Parathyroid adenoma (tissue), 2 donors: ENCODE measurements around the gene NUP210L.

ENCODE experiments used
- H2AFZ ChIP-seq: fragments of 300-600 bp; sonication (generic); one replicate; pipeline ENCODE4 v1.7.0; 2017; ENCODE audit warnings: antibody characterized with exemption, mild to moderate bottlenecking
- H3K27ac ChIP-seq: fragments of 300-600 bp; sonication (generic); one replicate; pipeline ENCODE4 v1.7.0; 2017
- H3K27me3 ChIP-seq: fragments of 300-600 bp; sonication (generic); one replicate; pipeline ENCODE4 v1.7.0; 2017; ENCODE audit warnings: low read length; ENCODE audit not compliant: control insufficient read depth, insufficient read depth
- H3K36me3 ChIP-seq: fragments of 300-600 bp; sonication (generic); one replicate; pipeline ENCODE4 v1.7.0; 2017; ENCODE audit warnings: low read length; ENCODE audit not compliant: control insufficient read depth, insufficient read depth
- H3K4me1 ChIP-seq: fragments of 300-600 bp; sonication (generic); one replicate; pipeline ENCODE4 v1.7.0; 2017; ENCODE audit warnings: control low read depth
- H3K4me2 ChIP-seq: fragments of 300-600 bp; sonication (generic); one replicate; pipeline ENCODE4 v1.7.0; 2017; ENCODE audit warnings: low read length
- H3K4me3 ChIP-seq: fragments of 300-600 bp; sonication (generic); one replicate; pipeline ENCODE4 v1.7.0; 2017; ENCODE audit warnings: low read depth, low read length
- H3K79me2 ChIP-seq: fragments of 300-600 bp; sonication (generic); one replicate; pipeline ENCODE4 v1.7.0; 2017; ENCODE audit warnings: control low read depth
- H3K9ac ChIP-seq: fragments of 300-600 bp; sonication (generic); one replicate; pipeline ENCODE4 v1.7.0; 2017; ENCODE audit warnings: mild to moderate bottlenecking
- H3K9me3 ChIP-seq: fragments of 300-600 bp; sonication (generic); one replicate; pipeline ENCODE4 v1.7.0; 2017; ENCODE audit warnings: low read length; ENCODE audit not compliant: control insufficient read depth
- TF ChIP-seq, protein P1 (sequence below): fragments of 300-600 bp; sonication (generic); IDR thresholded peaks from one replicate; pipeline ENCODE4 v1.7.0; 2017; ENCODE audit warnings: antibody characterized with exemption, mild to moderate bottlenecking
- donor health status: primary hyperparathyroidism.

NUP210L gene

GRCh38 chr1:153967107-153967999, 187.5 kb downstream of the NUP210L start, which contains the start of gene CREB3L4:
Gene CREB3L4 (plus strand): TSS chr1:153967902. CDS start chr1:153968526, 624 bp downstream.
- Histone ChIP-seq H3K4me2 (peak within 1 kb of the TSS; percentile 82), H2AFZ (peak within 1 kb of the TSS; percentile 89), H3K27me3 (no peaks in the 10 kb centered on the region), H3K4me1 (peaks cover 11% of the 10 kb centered on the region), H3K27ac (peak within 1 kb of the TSS; percentile 88), H3K4me3 (peak within 1 kb of the TSS; percentile 80), H3K79me2 (peaks cover 3% of the 10 kb centered on the region), H3K9me3 (no peaks in the 10 kb centered on the region), H3K36me3 (no peaks in the 10 kb centered on the region), H3K9ac (no peak within 1 kb of the TSS)
- TF ChIP-seq, protein P1, sequence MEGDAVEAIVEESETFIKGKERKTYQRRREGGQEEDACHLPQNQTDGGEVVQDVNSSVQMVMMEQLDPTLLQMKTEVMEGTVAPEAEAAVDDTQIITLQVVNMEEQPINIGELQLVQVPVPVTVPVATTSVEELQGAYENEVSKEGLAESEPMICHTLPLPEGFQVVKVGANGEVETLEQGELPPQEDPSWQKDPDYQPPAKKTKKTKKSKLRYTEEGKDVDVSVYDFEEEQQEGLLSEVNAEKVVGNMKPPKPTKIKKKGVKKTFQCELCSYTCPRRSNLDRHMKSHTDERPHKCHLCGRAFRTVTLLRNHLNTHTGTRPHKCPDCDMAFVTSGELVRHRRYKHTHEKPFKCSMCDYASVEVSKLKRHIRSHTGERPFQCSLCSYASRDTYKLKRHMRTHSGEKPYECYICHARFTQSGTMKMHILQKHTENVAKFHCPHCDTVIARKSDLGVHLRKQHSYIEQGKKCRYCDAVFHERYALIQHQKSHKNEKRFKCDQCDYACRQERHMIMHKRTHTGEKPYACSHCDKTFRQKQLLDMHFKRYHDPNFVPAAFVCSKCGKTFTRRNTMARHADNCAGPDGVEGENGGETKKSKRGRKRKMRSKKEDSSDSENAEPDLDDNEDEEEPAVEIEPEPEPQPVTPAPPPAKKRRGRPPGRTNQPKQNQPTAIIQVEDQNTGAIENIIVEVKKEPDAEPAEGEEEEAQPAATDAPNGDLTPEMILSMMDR = peak; percentile 28

GRCh38 chr1:153963850-153964331, 191.0 kb downstream of the NUP210L start:
- Histone ChIP-seq H3K4me3 (peak overlapping the region; percentile 90), H3K27ac (peak overlapping the region; percentile 86), H3K9me3 (no peaks in the 10 kb centered on the region), H3K9ac (no peak overlapping the region), H3K27me3 (no peaks in the 10 kb centered on the region), H3K4me2 (peak overlapping the region; percentile 98), H2AFZ (peak overlapping the region; percentile 84), H3K4me1 (peaks cover 12% of the 10 kb centered on the region), H3K79me2 (peaks cover 3% of the 10 kb centered on the region), H3K36me3 (no peaks in the 10 kb centered on the region)
- TF ChIP-seq, protein P1 = no peak

- H3K79me2 ChIP-seq = peaks cover 3% of the 10 kb centered on the region
- H3K36me3 ChIP-seq = no peaks in the 10 kb centered on the region
- TF ChIP-seq, protein P1 = no peak
- peak within 1 kb of the TSS; percentile 90 for H3K4me3 ChIP-seq
- H2AFZ ChIP-seq = peak within 1 kb of the TSS; percentile 84
- H3K9ac ChIP-seq = peak within 1 kb of the TSS; percentile 72
- H3K9me3 ChIP-seq = no peaks in the 10 kb centered on the region
- peak within 1 kb of the TSS; percentile 86 for H3K27ac ChIP-seq
- peak within 1 kb of the TSS; percentile 98 for H3K4me2 ChIP-seq
- H3K4me1 ChIP-seq = peaks cover 9% of the 10 kb centered on the region
- H3K27me3 ChIP-seq = no peaks in the 10 kb centered on the region
Observed at GRCh38 chr1:153963030-153963849, 191.6 kb downstream of the NUP210L start, which contains the start of gene SLC39A1. Gene SLC39A1 (minus strand): TSS chr1:153963537. CDS start chr1:153962715, 822 bp downstream.

DNA sequence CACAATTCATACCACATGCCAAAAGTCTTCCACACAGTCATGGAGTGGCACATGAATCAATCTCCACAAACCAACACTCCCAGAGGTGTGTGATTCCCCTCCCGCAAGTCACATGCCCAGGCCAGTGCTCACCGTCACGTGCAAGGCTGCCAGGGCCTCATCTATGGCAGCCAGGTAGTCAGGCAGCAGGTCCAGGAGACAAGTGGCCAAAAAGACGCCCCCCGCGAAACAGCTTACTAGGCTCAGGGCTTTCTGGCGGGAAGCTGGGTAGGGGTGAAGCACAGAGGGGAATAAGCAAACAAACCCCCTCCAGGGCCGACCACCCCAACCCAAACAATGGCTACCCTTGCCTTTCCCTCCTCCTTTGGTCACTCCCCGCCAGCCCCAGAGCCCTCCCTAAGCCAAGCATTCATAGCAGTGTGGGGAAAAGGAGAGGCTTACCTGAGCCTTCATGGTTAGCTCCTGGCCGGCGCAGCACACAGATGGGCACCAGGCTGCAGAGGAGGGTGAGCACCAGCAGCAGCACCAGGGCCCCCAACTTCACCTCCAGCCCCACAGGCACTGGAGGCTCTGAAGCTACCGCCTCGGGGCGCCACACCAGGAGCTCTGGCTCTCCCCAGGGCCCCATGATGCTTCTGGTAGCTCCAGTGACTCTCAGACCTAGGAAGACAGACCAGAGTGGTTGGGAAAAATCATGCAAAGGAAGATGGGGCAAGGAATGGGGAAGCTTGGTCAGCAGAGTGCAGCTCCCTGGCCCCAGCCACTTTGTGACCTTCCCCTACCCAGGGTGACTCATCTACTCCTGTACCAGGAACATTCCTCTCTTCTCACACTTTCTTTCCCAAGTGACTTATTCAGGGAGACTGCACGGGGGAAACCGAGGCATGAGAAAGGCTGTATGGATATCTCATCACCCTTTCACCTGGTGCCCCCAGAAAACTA, 192.5 kb downstream of the NUP210L start:
- Histone ChIP-seq H3K9me3 (no peaks in the 10 kb centered on the region), H2AFZ (peak overlapping the region; percentile 84), H3K4me1 (peaks cover 10% of the 10 kb centered on the region), H3K27ac (peak overlapping the region; percentile 86), H3K9ac (peak overlapping the region; percentile 72), H3K79me2 (peaks cover 9% of the 10 kb centered on the region), H3K4me2 (peak overlapping the region; percentile 98), H3K36me3 (no peaks in the 10 kb centered on the region), H3K27me3 (no peaks in the 10 kb centered on the region), H3K4me3 (peak overlapping the region; percentile 90)
- TF ChIP-seq, protein P1 = no peak
